GM04503 (cell line): ENCODE measurements around the gene FAM184A.

Experiments
- DNase-seq: peaks from one replicate; pipeline ENCODE4 v3.0.0-alpha.2; 2012; ENCODE audit warnings: low read depth

The FAM184A gene

DNA sequence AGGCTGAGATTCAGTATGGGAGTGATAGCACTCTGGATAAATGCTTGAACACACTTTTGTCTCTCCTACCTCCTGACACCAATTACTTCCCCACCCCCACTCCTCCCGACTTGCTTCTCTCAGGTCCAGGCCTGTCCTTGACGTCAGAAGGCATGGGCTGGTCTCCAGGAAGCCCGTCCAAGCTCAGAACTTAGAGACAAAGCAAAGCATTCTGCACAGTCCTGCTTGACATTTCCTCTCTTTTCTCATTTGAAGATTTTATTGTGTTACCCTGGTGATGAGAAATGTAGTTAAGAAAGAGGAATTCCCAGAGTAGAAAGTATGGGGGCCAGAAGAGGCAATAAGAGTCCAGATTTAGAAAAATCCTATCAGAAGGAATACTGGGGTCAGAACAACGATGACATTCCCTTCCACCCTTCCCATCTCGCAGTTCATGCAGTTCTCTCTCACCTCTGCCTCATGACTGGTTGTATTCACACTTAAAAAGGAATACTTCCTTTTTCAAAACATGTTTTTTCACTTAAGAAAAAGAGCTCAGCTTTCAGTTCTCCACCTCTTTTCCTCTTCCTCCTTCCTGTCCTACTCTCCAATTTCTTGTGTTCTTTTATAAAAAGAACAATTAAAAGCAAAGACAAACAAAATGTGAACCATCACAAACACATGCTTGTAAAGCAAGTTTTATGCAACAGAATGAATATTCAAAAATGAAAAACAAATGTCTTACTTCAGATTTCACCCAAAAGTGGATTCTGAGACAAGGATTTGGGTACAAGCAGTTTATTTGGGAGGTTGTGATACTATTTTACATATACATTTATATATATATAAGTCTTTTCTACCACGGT, 18.5 kb upstream of the FAM184A start:
- no peak for DNase-seq

GRCh38 chr6:119090256-119090655, 11.8 kb upstream of the FAM184A start:
- DNase-seq = no peak

- DNase-seq = no peak
Measured at GRCh38 chr6:119084784-119085183, 6.3 kb upstream of the FAM184A start.

- DNase-seq = no peak
Measured at GRCh38 chr6:119083007-119083406, 4.5 kb upstream of the FAM184A start.

DNA sequence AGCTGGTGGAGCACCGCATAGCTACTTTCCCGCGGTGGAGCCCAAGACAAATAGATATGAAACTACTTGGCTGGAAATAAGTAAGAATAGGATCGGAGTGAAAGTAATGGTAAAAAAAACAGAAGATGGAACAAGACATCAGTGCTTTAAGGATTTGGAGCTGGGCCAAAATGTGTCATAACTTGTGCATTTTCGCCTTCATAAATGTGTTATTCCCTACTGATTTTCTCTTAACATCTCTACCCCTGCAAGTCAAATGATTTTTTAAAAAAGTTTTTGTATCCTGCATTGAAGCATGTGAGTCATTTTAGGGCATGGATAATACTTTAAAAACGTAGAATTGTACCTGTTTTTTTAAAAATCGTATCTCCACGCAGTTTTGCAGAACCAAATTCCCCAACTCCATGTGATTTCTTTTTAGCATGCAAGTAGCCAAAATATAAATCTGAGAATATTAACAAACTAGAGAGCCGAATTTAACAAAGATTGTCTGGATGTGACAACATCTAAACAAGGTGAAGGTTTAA, 882 bp upstream of the FAM184A start:
- DNase-seq = no peak

DNA sequence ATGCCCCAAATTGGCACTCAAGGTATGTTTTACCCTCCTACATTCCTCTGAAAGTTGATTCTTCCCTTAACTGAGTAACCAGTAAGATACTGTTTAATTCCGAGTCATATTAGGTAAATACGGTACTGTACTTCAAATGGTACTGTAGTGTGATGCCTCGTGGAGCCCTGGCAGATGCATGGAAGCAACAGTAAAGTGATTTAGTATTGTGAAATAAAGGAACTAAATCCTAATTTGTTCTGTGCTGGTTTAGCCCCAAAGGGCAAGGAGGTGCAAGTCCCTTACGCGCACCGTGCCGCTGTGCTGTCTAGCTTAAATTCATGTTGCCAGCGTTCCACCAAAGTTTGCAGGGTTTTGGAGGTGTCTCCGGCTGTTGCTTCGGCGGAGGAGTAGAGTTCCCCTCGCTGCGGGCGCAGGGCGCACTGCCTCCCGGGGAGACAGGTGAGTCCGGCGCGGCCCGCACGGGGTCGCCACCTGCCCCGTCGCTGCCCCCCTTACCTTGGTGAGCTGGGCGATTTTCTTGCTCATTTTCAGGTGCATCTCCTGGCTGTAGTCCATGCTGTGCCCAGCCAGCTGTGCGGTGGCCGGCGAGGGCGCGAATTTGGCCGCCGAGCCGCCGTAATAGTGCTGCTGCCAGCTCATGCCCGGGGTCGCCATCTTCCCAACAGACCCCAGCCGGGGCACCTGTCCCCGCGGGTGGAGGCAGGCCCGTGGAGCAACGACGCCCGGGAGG, 655 bp downstream of the FAM184A start:
- DNase-seq = no peak

DNA sequence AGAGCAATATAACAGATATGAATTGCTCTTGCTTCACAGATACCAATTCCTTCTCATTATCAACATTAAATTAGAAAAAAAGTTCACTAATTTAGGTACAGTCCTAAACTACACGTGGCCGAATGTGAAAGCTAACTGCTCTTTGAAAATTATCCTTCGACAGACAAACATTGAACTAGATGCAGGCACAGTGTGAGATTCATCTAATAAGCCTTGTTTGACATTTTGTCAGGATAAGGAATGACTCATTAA, 1.1 kb downstream of the FAM184A start:
- no peak for DNase-seq

- no peak for DNase-seq
Measured at GRCh38 chr6:119076576-119077390, 1.7 kb downstream of the FAM184A start.

- DNase-seq = no peak
Measured at GRCh38 chr6:119076173-119076572, 2.3 kb downstream of the FAM184A start.

GRCh38 chr6:119075200-119075981, 3.1 kb downstream of the FAM184A start:
- DNase-seq = no peak

DNA sequence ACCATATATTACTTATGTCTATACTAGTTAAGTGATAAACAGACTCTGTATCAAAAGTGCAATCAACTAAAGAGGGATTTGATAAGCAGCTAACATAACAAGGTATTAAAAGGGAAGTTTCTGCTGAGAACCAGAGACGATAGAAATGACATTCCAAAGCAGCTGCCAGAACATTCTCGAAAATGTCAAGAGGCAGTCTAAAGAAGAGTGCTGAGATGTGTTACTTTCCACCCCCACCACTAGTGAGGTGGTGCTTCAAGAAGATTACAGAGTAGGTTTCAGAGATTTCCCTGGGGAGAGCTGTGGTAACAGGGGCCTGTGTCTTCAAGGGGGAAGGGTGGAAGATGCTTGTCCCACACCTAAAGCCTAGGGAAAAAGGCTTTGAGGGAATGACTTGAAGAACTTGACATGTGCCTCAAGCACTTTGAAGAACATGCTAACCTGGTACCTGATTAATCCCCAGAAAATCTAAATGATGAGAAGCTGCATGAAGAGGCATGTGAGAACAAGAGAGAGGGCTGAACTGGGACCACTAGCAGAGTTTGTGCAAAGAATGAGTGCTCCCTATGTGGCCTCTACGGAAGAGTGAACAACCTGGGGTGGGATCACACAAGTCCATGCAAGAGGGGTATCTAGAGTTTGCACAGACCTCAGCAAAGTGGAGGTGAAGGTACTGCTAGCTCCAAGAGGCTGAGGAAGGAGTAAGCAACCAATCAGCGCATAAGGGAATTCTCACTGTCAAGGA, 5.0 kb downstream of the FAM184A start:
- no peak for DNase-seq

DNA sequence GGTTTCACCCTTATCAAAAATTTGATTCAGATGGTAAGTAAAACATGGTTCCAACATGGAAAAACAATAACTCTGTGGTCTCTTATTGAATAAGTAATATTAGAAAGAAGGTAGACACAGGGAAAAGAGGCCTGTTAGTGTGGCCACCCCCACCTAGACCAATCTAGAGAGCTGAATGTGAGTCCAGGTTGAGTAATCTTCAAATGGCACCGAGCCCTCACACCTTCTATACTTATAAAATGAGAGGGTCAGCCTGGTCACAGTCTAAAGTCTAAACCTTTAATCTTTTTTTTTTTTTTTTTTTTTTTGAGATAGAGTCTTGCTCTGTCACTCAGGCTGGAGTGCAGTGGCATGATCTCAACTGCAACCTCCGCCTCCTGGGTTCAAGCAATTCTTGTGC, 6.9 kb downstream of the FAM184A start:
- no peak for DNase-seq

GRCh38 chr6:119067091-119067490, 11.4 kb downstream of the FAM184A start:
- DNase-seq = no peak

DNA sequence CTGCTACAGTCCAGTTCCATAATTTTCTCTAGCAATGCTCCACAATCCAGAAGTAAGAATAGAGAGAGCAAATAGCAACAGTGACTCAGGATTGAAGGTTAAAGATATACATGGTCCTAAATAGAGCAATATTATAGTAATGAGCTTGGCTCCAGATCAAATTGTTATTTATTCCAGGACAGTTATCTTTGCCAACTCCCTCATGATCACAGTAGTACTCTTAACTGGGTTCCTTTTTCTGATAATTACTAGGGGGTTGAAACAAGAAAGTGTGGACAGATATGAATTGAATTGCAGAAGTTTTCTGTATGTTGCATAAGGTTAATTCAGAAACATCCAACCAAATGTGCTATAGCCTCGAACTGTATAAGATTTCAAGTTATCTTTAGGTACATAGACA, 11.9 kb downstream of the FAM184A start:
- no peak for DNase-seq

GRCh38 chr6:119065955-119066354, 12.5 kb downstream of the FAM184A start:
- no peak for DNase-seq

- no peak for DNase-seq
Measured at GRCh38 chr6:119065382-119065781, 13.1 kb downstream of the FAM184A start.

DNA sequence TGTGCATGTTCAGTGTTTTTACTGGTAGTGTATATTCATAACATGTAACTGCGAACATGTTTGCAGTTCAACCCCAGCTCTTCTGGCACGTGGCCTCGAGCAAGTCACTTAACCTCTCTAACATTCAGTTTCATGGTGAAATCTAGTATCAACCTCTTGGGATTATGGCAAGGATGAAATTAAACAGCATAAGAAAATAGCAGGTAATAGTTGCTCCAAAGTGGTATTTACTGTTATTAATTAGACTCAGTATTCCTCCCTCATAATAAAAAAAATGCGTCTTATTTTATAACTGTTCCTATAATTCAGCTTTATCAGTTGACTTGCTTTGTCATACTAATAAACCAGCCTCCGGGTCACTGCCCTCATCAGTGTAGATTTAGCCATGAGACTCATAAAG, 15.0 kb downstream of the FAM184A start:
- DNase-seq = no peak

- no peak for DNase-seq
Measured at GRCh38 chr6:119061215-119061614, 17.2 kb downstream of the FAM184A start.

- DNase-seq = no peak
Measured at GRCh38 chr6:119060255-119060907, 18.1 kb downstream of the FAM184A start.

GRCh38 chr6:119055069-119055468, 23.4 kb downstream of the FAM184A start:
- no peak for DNase-seq

DNA sequence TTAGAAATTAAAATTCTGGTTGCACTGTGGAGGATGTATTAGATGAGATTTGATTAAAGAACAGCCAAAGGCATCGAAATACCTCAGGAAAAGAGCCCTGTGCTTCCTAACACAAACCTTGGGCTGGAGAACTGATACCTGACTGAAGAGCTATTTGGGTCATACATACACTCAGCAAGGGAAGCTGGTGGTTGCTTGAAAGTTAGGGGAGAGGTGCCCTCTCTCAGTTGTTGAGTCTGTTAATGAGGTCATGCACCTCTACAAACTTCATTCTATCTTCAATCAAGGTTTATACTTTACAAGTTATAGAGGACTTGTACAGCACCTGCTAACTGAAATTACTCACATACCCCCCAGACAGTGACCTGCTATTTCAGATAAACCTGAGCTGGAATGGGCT, 25.5 kb downstream of the FAM184A start:
- no peak for DNase-seq
